Keratinocyte (primary cell): ENCODE results near the gene GANAB. TPM values are rescaled to one million over a fixed set of nuclear protein-coding genes. Genes with fewer than 3 reads are reported as not detected.
A peak's percentile ranks its signal among the peaks of the same experiment; 100 is the strongest.

Experiments
- DNase-seq: peaks from one replicate; pipeline ENCODE4 v3.0.0-alpha.2; 2011; ENCODE audit warnings: low read depth, missing footprints, low spot score
- FAIRE-seq: peaks from 2 replicates; lab custom pipeline; 2011; peaks lifted over from hg19 to GRCh38; lab: Jason Lieb, UNC
- H2AFZ ChIP-seq: 2 replicates; pipeline ENCODE4 v1.6.0; 2012; ENCODE audit warnings: low read length, control low read depth, inconsistent platforms; ENCODE audit not compliant: control insufficient read depth
- H3K27ac ChIP-seq: 2 replicates; pipeline ENCODE4 v1.5.1; 2011; ENCODE audit warnings: low read length; ENCODE audit not compliant: control insufficient read depth, insufficient read depth
- H3K27me3 ChIP-seq: 3 replicates; pipeline ENCODE4 v1.6.0; 2011; ENCODE audit warnings: low read length; ENCODE audit not compliant: control insufficient read depth, insufficient read depth; ENCODE audit errors: extremely low read depth
- H3K36me3 ChIP-seq, 2 experiments: 2 replicates in 1 of 2; 3 replicates in 1 of 2; pipeline ENCODE4 v1.5.1; 2011; ENCODE audit warnings: low read length in 2 of 2, mild to moderate bottlenecking in 1 of 2; ENCODE audit not compliant: control insufficient read depth in 2 of 2, insufficient read depth in 2 of 2; ENCODE audit errors: extremely low read depth in 1 of 2
- H3K4me1 ChIP-seq: 3 replicates; pipeline ENCODE4 v1.5.1; 2011; ENCODE audit warnings: low read length; ENCODE audit not compliant: control insufficient read depth, insufficient read depth; ENCODE audit errors: extremely low read depth
- H3K4me2 ChIP-seq: 3 replicates; pipeline ENCODE4 v1.6.0; 2011; ENCODE audit warnings: low read depth, low read length; ENCODE audit not compliant: control insufficient read depth, insufficient read depth; ENCODE audit errors: extremely low read depth
- H3K4me3 ChIP-seq, 3 experiments: fragments of 200-600 bp in 1 of 3; sonication (generic) in 1 of 3; 2 replicates in 2 of 3; 3 replicates in 1 of 3; pipeline ENCODE4 v1.5.1; 2011 to 2016; ENCODE audit warnings: low read length in 3 of 3, mild to moderate bottlenecking in 3 of 3, control low read depth in 2 of 3, inconsistent platforms in 1 of 3, low read depth in 1 of 3, mixed read lengths in 1 of 3, mixed run types in 1 of 3, moderate library complexity in 1 of 3; ENCODE audit not compliant: control insufficient read depth in 2 of 3, insufficient read depth in 2 of 3; ENCODE audit errors: extremely low read depth in 1 of 3
- H3K79me2 ChIP-seq: 2 replicates; pipeline ENCODE4 v1.6.0; 2012; ENCODE audit warnings: low read length; ENCODE audit not compliant: control insufficient read depth, insufficient read depth
- H3K9ac ChIP-seq: 3 replicates; pipeline ENCODE4 v1.6.0; 2011; ENCODE audit warnings: low read length; ENCODE audit not compliant: control insufficient read depth, insufficient read depth; ENCODE audit errors: extremely low read depth
- H3K9me1 ChIP-seq: 3 replicates; pipeline ENCODE4 v1.6.0; 2011; ENCODE audit warnings: low read length; ENCODE audit not compliant: control insufficient read depth, insufficient read depth; ENCODE audit errors: extremely low read depth
- H3K9me3 ChIP-seq: 2 replicates; pipeline ENCODE4 v1.5.1; 2012; ENCODE audit warnings: low read depth, low read length; ENCODE audit not compliant: control insufficient read depth
- H4K20me1 ChIP-seq: 3 replicates; pipeline ENCODE4 v1.6.0; 2011; ENCODE audit warnings: low read length; ENCODE audit not compliant: control insufficient read depth, insufficient read depth; ENCODE audit errors: extremely low read depth
- CTCF ChIP-seq, 3 experiments: IDR thresholded peaks in 1 of 3; conservative IDR thresholded peaks in 1 of 3; optimal IDR thresholded peaks in 1 of 3; 2 replicates in 2 of 3; 3 replicates in 1 of 3; pipeline versions ENCODE3 to v1.5.1; 2011; ENCODE audit warnings: low read length in 3 of 3, mild to moderate bottlenecking in 3 of 3, moderate library complexity in 2 of 3, control low read depth in 1 of 3, inconsistent platforms in 1 of 3; ENCODE audit not compliant: insufficient read depth in 2 of 3; ENCODE audit errors: extremely low read depth in 1 of 3
- EZH2 ChIP-seq: IDR thresholded peaks from one replicate; pipeline ENCODE4 v1.6.1; 2012; ENCODE audit warnings: inconsistent platforms, mild to moderate bottlenecking, low read length, moderate library complexity
- dilution Hi-C: fragments of 300-500 bp; cut with MboI; formaldehyde crosslinking; loops from one replicate; pipeline ENCODE4 v1.7.0; 2020; ENCODE audit warnings: low sequenced_read_pairs; ENCODE audit not compliant: extremely low pct_ligation_motif_present
- polyA plus RNA-seq, 5 experiments: library from polyadenylated mRNA; depleted of rRNA in 3 of 5; stranded (reverse) in 3 of 5; stranded (forward) in 1 of 5; unstranded in 1 of 5; fragments of >200 nt; gene quantifications; 1 replicate in 1 of 5; 2 replicates in 3 of 5; 3 replicates in 1 of 5; pipeline versions ENCODE4 v1.2.1 to v1.2.3, GENCODE V29; 2011 to 2012; ENCODE audit warnings: missing spikeins in 2 of 5, low read depth in 1 of 5, low replicate concordance in 1 of 5

The GANAB gene
- polyA plus RNA-seq, 1 donor (not counting 4 experiments of a cell fraction or from before 2014, with no cell fraction given) = 153 TPM

DNA sequence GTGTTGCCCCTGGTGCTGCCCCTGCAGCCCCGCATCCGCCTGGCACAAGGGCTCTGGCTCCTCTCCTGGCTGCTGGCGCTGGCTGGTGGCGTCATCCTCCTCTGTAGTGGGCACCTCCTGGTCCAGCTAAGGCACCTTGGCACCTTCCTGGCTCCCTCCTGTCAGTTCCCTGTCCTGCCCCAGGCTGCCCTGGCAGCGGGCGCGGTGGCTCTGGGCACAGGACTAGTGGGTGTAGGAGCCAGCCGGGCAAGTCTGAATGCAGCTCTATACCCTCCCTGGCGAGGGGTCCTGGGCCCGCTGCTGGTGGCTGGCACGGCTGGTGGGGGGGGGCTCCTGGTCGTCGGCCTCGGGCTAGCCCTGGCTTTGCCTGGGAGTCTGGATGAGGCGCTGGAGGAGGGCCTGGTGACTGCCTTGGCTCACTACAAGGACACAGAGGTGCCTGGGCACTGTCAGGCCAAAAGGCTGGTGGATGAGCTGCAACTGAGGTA lies 33.1 kb downstream of the GANAB start:
- Histone ChIP-seq H3K9me3 (no peaks in the 10 kb centered on the region), H2AFZ (no peak overlapping the region), H3K36me3 (peaks cover 11 to 21% of the 10 kb centered on the region in 2 experiments), H3K4me2 (no peak overlapping the region), H3K4me3 (no peak overlapping the region), H3K79me2 (no peaks in the 10 kb centered on the region), H4K20me1 (no peaks in the 10 kb centered on the region), H3K27ac (no peak overlapping the region), H3K9ac (no peak overlapping the region), H3K9me1 (no peaks in the 10 kb centered on the region), H3K27me3 (no peaks in the 10 kb centered on the region), H3K4me1 (peaks cover 20% of the 10 kb centered on the region)
- DNase-seq (no peak), FAIRE-seq (no peak)
- TF ChIP-seq CTCF (optimal IDR thresholded peaks at IDR 0.05 in 1 of 3, IDR thresholded peaks at IDR 0.05 in 1 of 3, conservative IDR thresholded peaks at IDR 0.05 in 1 of 3; ENCODE audit: extremely low read depth in 1 of 3, insufficient read depth in 2 of 3, low read length in 3 of 3) (no peak), EZH2 (no peak)
- dilution Hi-C loops = no loop called here

DNA sequence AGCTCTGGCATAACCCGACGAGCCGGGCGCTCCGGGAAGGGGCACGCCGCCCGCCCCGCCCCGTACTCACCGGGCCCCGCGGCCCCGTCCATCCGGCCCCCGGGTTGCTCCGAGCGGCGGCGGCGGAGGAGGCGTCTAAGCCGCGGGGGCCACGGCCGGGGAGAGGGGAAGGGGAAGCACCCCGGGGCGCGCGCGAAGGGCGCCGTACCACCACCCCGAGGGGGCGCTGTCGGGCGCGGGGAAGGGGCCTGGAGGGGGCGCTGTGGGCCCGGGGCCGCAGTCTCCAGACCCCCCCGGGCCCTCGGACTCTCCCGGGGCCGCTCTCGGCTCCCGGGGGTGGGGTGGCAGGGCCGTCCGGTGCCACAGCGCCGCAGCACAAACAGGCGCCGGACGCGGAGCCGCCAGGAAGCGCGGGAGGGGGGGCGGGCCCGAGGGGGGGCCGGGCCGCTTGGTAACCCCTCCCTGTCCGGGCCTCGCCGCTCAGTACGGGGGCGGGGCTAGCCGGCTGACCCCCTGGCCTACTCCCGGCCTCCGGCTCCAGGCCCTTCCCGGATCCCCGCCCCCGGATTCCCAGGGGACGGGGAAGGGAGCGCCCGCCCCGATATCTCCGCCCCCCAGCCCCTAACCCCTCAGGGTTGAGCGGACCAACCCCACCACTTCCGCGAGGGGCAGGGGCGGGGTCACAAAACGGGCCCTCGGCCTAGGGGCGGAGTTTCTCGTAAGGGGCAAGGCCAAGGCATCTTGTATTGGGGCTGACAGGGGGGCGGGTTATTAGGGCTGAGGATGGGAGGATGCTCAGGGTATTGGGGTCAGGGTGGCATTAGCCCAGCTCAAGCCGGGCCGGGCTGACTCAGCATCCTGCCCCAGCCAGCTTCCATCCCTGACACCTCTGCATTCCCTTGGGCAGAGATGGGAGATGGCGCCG lies 33.8 kb downstream of the GANAB start, which contains the start of the genes EML3 and ROM1:
EML3 (minus strand) TSS at position 410 of the 925 bp plus-strand sequence; CDS start at position 92, 318 bp downstream.
ROM1 (plus strand) TSS at position 892 of the 925 bp plus-strand sequence; CDS start at position 917, 25 bp downstream.
- Histone ChIP-seq H3K9me3 (no peaks in the 10 kb centered on the region), H3K4me2 (peak within 1 kb of the TSS; percentile 78), H2AFZ (peak within 1 kb of the TSS; percentile 87), H3K9me1 (no peaks in the 10 kb centered on the region), H3K79me2 (no peaks in the 10 kb centered on the region), H3K4me3 (peak within 1 kb of the TSS; percentile 60 to 85 (median 75)), H3K36me3 (peaks cover 13 to 25% of the 10 kb centered on the region in 2 experiments), H4K20me1 (no peaks in the 10 kb centered on the region), H3K4me1 (peaks cover 20% of the 10 kb centered on the region), H3K9ac (peak within 1 kb of the TSS; percentile 78), H3K27ac (peak within 1 kb of the TSS; percentile 48), H3K27me3 (no peaks in the 10 kb centered on the region)
- DNase-seq (no peak), FAIRE-seq (peak; percentile 26)
- TF ChIP-seq CTCF (optimal IDR thresholded peaks at IDR 0.05 in 1 of 3, IDR thresholded peaks at IDR 0.05 in 1 of 3, conservative IDR thresholded peaks at IDR 0.05 in 1 of 3; ENCODE audit: extremely low read depth in 1 of 3, insufficient read depth in 2 of 3, low read length in 3 of 3) (peak in 2 of 3 experiments; percentile 73 to 84), EZH2 (no peak)
- dilution Hi-C loops = no loop called here
